Mesenchymal stem cell (in vitro differentiated cells and primary cell): ENCODE results near the gene CSF1R.

ENCODE experiments used
- DNase-seq: peaks from one replicate; pipeline ENCODE4 v3.0.0-alpha.2; 2013
- H2AFZ ChIP-seq: one replicate; pipeline ENCODE4 v1.6.1; 2013; ENCODE audit warnings: low read depth, mild to moderate bottlenecking, control low read depth, inconsistent platforms, low read length, moderate library complexity
- H2AK5ac ChIP-seq: 2 replicates; pipeline ENCODE4 v1.6.1; 2013; ENCODE audit warnings: low read length, moderate library complexity, mild to moderate bottlenecking, inconsistent platforms; ENCODE audit not compliant: severe bottlenecking
- H2BK120ac ChIP-seq: one replicate; pipeline ENCODE4 v1.6.1; 2013; ENCODE audit warnings: low read depth, mild to moderate bottlenecking, inconsistent platforms, low read length, moderate library complexity
- H2BK12ac ChIP-seq, 2 experiments: one replicate each; pipeline ENCODE4 v1.6.1; 2013; ENCODE audit warnings: inconsistent platforms in 2 of 2, low read length in 2 of 2, mild to moderate bottlenecking in 2 of 2, moderate library complexity in 2 of 2, control low read depth in 1 of 2
- H2BK15ac ChIP-seq: one replicate; pipeline ENCODE4 v1.6.1; 2013; ENCODE audit warnings: mild to moderate bottlenecking, low read depth, inconsistent platforms; ENCODE audit not compliant: poor library complexity, severe bottlenecking
- H2BK5ac ChIP-seq: 2 replicates; pipeline ENCODE4 v1.6.1; 2013; ENCODE audit warnings: low read depth, mild to moderate bottlenecking, low read length, control low read depth, inconsistent platforms; ENCODE audit not compliant: poor library complexity, severe bottlenecking
- H3K14ac ChIP-seq, 2 experiments: one replicate each; pipeline ENCODE4 v1.6.1; 2013; ENCODE audit warnings: inconsistent platforms in 2 of 2, low read length in 2 of 2, control low read depth in 1 of 2, mild to moderate bottlenecking in 1 of 2, moderate library complexity in 1 of 2
- H3K18ac ChIP-seq, 2 experiments: one replicate each; pipeline ENCODE4 v1.6.1; 2013; ENCODE audit warnings: inconsistent platforms in 2 of 2, low read length in 2 of 2, control low read depth in 1 of 2, low read depth in 1 of 2, mild to moderate bottlenecking in 1 of 2
- H3K23ac ChIP-seq, 2 experiments: one replicate each; pipeline ENCODE4 v1.6.1; 2013; ENCODE audit warnings: inconsistent platforms in 2 of 2, low read length in 2 of 2, mild to moderate bottlenecking in 2 of 2, moderate library complexity in 2 of 2, control low read depth in 1 of 2
- H3K27ac ChIP-seq: 2 replicates; pipeline ENCODE4 v1.5.1; 2013; ENCODE audit warnings: mild to moderate bottlenecking, moderate library complexity, low read length, control low read depth, inconsistent platforms; ENCODE audit not compliant: poor library complexity, severe bottlenecking
- H3K27me3 ChIP-seq, 2 experiments: 2 replicates each; pipeline versions ENCODE4 v1.6.1 to v1.7.0; 2013; ENCODE audit warnings: low read length in 2 of 2, mild to moderate bottlenecking in 2 of 2, moderate library complexity in 2 of 2, control low read depth in 1 of 2, inconsistent platforms in 1 of 2; ENCODE audit not compliant: control insufficient read depth in 1 of 2, insufficient read depth in 1 of 2
- H3K36me3 ChIP-seq, 2 experiments: 2 replicates each; pipeline versions ENCODE4 v1.6.1 to v1.7.0; 2013; ENCODE audit warnings: low read length in 2 of 2, control low read depth in 1 of 2, inconsistent platforms in 1 of 2, low read depth in 1 of 2, mild to moderate bottlenecking in 1 of 2; ENCODE audit not compliant: insufficient read depth in 2 of 2, control insufficient read depth in 1 of 2
- H3K4ac ChIP-seq, 2 experiments: one replicate each; pipeline ENCODE4 v1.6.1; 2013; ENCODE audit warnings: inconsistent platforms in 2 of 2, low read length in 2 of 2, mild to moderate bottlenecking in 2 of 2, moderate library complexity in 2 of 2, control low read depth in 1 of 2, low read depth in 1 of 2
- H3K4me1 ChIP-seq: 2 replicates; pipeline ENCODE4 v1.6.1; 2013; ENCODE audit warnings: low read depth, low read length, control low read depth; ENCODE audit not compliant: control insufficient read depth, insufficient read depth
- H3K4me2 ChIP-seq: 2 replicates; pipeline ENCODE4 v1.6.1; 2013; ENCODE audit warnings: low read length, mild to moderate bottlenecking, inconsistent platforms; ENCODE audit not compliant: poor library complexity, severe bottlenecking
- H3K4me3 ChIP-seq, 2 experiments: 2 replicates each; pipeline versions ENCODE4 v1.5.1 to v1.7.0; 2013; ENCODE audit warnings: low read length in 2 of 2, mild to moderate bottlenecking in 2 of 2, control low read depth in 1 of 2, low read depth in 1 of 2; ENCODE audit not compliant: insufficient read depth in 1 of 2
- H3K79me1 ChIP-seq: replicated peaks from 2 replicates; pipeline ENCODE4 v1.6.1; 2013; ENCODE audit warnings: mild to moderate bottlenecking, control low read depth, low read length, inconsistent platforms; ENCODE audit not compliant: poor library complexity, severe bottlenecking
- H3K9ac ChIP-seq: 2 replicates; pipeline ENCODE4 v1.7.0; 2013; ENCODE audit warnings: mild to moderate bottlenecking, low read length, moderate library complexity
- H3K9me3 ChIP-seq: 2 replicates; pipeline ENCODE4 v1.7.0; 2013; ENCODE audit warnings: mild to moderate bottlenecking, low read length; ENCODE audit not compliant: control insufficient read depth
- H4K8ac ChIP-seq: one replicate; pipeline ENCODE4 v1.6.1; 2013; ENCODE audit warnings: inconsistent platforms, mild to moderate bottlenecking, low read length, moderate library complexity
- H4K91ac ChIP-seq: one replicate; pipeline ENCODE4 v1.6.1; 2013; ENCODE audit warnings: mild to moderate bottlenecking, low read length, inconsistent platforms
- WGBS: methylation state at CpG from one replicate; pipeline ENCODE4 v1.1.7; 2013; ENCODE audit warnings: mixed read lengths; 5-methylcytosine and 5-hydroxymethylcytosine counted together

CSF1R gene

GRCh38 chr5:150070821-150071220 is 15.5 kb downstream of the CSF1R start:
- no peak for DNase-seq
- Histone ChIP-seq H3K18ac (no peak overlapping the region), H3K4me1 (peaks cover 26% of the 10 kb centered on the region), H2AFZ (no peak overlapping the region), H3K27me3 (no peaks in the 10 kb centered on the region), H2BK12ac (no peak overlapping the region), H3K36me3 (no peaks in the 10 kb centered on the region), H3K4me3 (no peak overlapping the region), H3K14ac (no peak overlapping the region), H2BK15ac (no peak overlapping the region), H3K9ac (no peak overlapping the region), H4K91ac (no peak overlapping the region), H3K79me1 (no peaks in the 10 kb centered on the region), H2AK5ac (no peak overlapping the region), H3K4me2 (no peak overlapping the region), H3K4ac (no peak overlapping the region), H2BK5ac (no peak overlapping the region), H3K23ac (no peak overlapping the region), H4K8ac (no peak overlapping the region), H2BK120ac (no peak overlapping the region), H3K27ac (no peak overlapping the region), H3K9me3 (peaks cover 13% of the 10 kb centered on the region)
- 100% methylated on average over 3 of the region's 3 CpGs for WGBS

- Histone ChIP-seq H3K18ac (no peak overlapping the region), H3K4me2 (no peak overlapping the region), H3K4me1 (peaks cover 34% of the 10 kb centered on the region), H3K36me3 (no peaks in the 10 kb centered on the region), H3K9ac (no peak overlapping the region), H2BK120ac (no peak overlapping the region), H2BK15ac (no peak overlapping the region), H2AK5ac (no peak overlapping the region), H3K14ac (peak overlapping the region in 1 of 2 experiments; percentile 9), H3K27me3 (no peaks in the 10 kb centered on the region), H4K91ac (no peak overlapping the region), H3K4me3 (no peak overlapping the region), H3K79me1 (no peaks in the 10 kb centered on the region), H3K4ac (no peak overlapping the region), H2AFZ (no peak overlapping the region), H2BK12ac (no peak overlapping the region), H4K8ac (no peak overlapping the region), H3K27ac (no peak overlapping the region), H3K23ac (no peak overlapping the region), H3K9me3 (peaks cover 13% of the 10 kb centered on the region), H2BK5ac (no peak overlapping the region)
- 68% methylated on average over 23 of the region's 25 CpGs for WGBS
- no peak for DNase-seq
Observed at GRCh38 chr5:150069672-150070627, 16.4 kb downstream of the CSF1R start.

- DNase-seq: no peak
- peak overlapping the region in 1 of 2 experiments; percentile 56 for H3K23ac ChIP-seq
- H3K4me2 ChIP-seq: no peak overlapping the region
- no peak overlapping the region for H4K8ac ChIP-seq
- H3K9me3 ChIP-seq: peaks cover 13% of the 10 kb centered on the region
- H3K36me3 ChIP-seq: no peaks in the 10 kb centered on the region
- H2BK5ac ChIP-seq: no peak overlapping the region
- peak overlapping the region in 1 of 2 experiments; percentile 75 for H3K14ac ChIP-seq
- no peak overlapping the region for H2BK120ac ChIP-seq
- H3K9ac ChIP-seq: no peak overlapping the region
- no peak overlapping the region for H2AK5ac ChIP-seq
- H3K79me1 ChIP-seq: no peaks in the 10 kb centered on the region
- H3K4me1 ChIP-seq: peaks cover 41% of the 10 kb centered on the region
- H3K4ac ChIP-seq: no peak overlapping the region
- H3K27me3 ChIP-seq: no peaks in the 10 kb centered on the region
- WGBS: 89% methylated on average over 12 of the region's 12 CpGs
- no peak overlapping the region for H3K4me3 ChIP-seq
- H4K91ac ChIP-seq: no peak overlapping the region
- H3K27ac ChIP-seq: no peak overlapping the region
- peak overlapping the region in 1 of 2 experiments; percentile 64 for H2BK12ac ChIP-seq
- H2AFZ ChIP-seq: peak overlapping the region; percentile 6
- H3K18ac ChIP-seq: peak overlapping the region in 1 of 2 experiments; percentile 54
- no peak overlapping the region for H2BK15ac ChIP-seq
Observed at GRCh38 chr5:150068961-150069645, 17.3 kb downstream of the CSF1R start.

- H3K4me3 ChIP-seq: no peak overlapping the region
- no peak overlapping the region for H2BK5ac ChIP-seq
- H2AFZ ChIP-seq: no peak overlapping the region
- H3K4ac ChIP-seq: no peak overlapping the region
- H3K14ac ChIP-seq: no peak overlapping the region
- H3K27ac ChIP-seq: no peak overlapping the region
- H2BK15ac ChIP-seq: peak overlapping the region; percentile 44
- no peak overlapping the region for H4K91ac ChIP-seq
- no peak overlapping the region for H2BK120ac ChIP-seq
- peaks cover 43% of the 10 kb centered on the region for H3K4me1 ChIP-seq
- 62% methylated on average over 4 of the region's 4 CpGs for WGBS
- H3K79me1 ChIP-seq: no peaks in the 10 kb centered on the region
- no peak overlapping the region for H4K8ac ChIP-seq
- H3K36me3 ChIP-seq: no peaks in the 10 kb centered on the region
- no peak overlapping the region for H3K23ac ChIP-seq
- no peaks in the 10 kb centered on the region for H3K27me3 ChIP-seq
- no peak for DNase-seq
- H3K4me2 ChIP-seq: no peak overlapping the region
- peak overlapping the region in 1 of 2 experiments; percentile 5 for H3K18ac ChIP-seq
- H2BK12ac ChIP-seq: peak overlapping the region in 1 of 2 experiments; percentile 28
- peaks cover 8% of the 10 kb centered on the region for H3K9me3 ChIP-seq
- H2AK5ac ChIP-seq: no peak overlapping the region
- no peak overlapping the region for H3K9ac ChIP-seq
Observed at GRCh38 chr5:150068472-150068871, 17.9 kb downstream of the CSF1R start.
